Measurements from ENCODE around the gene CYB5A.

The CYB5A gene

DNA sequence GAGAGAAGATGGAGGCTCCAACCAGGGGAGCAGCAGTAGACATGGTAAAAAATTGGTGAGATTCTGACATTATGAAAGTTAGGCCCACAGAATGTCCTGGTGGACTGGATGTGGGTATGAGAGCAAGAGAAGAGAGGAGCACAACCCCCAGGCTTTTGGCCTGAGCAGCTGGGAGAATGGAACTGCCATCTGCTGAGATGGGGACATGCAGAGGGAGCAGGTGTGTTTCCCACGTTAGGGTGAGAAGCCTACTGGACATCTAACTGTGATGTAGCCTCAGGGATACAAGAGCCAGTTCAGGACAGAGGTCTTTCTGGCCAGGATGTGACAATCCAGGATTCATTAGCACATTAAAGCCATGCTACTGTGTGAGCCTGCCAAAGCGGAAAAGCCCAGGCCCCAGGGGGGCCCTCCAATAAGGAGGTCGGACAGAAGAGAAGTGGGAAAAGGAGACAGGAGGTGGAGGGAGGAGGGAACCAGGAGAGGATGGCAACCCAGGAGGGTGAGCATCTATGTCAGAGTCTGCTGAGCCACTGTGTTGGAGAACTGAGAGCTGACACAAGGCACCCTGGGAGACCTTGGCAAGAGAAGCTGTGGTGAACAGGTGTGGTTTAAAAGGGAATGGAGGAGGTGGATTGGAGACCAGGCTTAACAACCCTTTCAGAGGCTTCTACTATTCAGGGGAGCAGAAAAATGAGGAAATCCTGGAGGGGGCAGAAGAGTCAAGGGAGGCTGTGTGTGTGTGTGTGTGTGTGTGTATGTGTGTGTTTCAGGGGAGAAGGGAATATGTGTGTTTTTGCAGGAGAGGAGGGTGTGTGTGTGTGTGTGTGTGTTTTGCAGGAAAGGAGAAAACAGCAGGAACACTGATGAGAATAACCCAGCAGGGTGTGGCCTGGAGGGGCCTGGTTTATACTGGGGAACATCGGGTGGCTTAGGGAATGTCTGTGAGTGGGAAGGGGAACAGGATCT lies 10.5 kb downstream of the CYB5A start:
- TF ChIP-seq CTCF (IDR thresholded peaks at IDR 0.05; ENCODE audit: borderline replicate concordance, control extremely low read depth, extremely low read depth, insufficient read depth, missing control alignments): no peak
- in situ Hi-C loops (cut with MboI; ENCODE audit: low sequenced_read_pairs, unreplicated experiment): no loop called here
- DNase-seq (ENCODE audit: low spot score): no peak

GRCh38 chr18:74278983-74279382 lies 12.8 kb downstream of the CYB5A start:
- in situ Hi-C loops (cut with MboI; ENCODE audit: low sequenced_read_pairs, unreplicated experiment): no loop called here
- no peak for DNase-seq (ENCODE audit: low spot score)
- no peak for TF ChIP-seq CTCF (IDR thresholded peaks at IDR 0.05; ENCODE audit: borderline replicate concordance, control extremely low read depth, extremely low read depth, insufficient read depth, missing control alignments)

DNA sequence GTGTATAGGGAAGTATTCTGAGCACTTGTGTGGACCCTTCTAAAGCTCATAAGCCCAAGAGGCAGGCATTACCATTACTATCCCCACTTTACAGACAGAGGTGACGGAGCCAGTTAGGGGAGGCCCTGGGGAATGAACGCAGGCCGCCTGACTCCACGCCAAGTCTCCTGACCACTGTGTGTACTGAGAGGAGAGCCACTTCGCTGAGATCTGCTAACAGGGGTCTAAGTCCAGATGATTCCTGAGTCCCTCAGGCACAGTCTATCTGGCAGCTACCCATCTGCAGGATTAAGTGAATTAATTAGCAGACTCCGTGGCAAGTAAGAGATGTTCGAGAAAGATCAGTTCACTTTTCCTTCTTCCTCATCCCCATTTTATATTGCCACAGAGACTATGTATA lies 13.7 kb downstream of the CYB5A start:
- no peak for TF ChIP-seq CTCF (IDR thresholded peaks at IDR 0.05; ENCODE audit: borderline replicate concordance, control extremely low read depth, extremely low read depth, insufficient read depth, missing control alignments)

DNA sequence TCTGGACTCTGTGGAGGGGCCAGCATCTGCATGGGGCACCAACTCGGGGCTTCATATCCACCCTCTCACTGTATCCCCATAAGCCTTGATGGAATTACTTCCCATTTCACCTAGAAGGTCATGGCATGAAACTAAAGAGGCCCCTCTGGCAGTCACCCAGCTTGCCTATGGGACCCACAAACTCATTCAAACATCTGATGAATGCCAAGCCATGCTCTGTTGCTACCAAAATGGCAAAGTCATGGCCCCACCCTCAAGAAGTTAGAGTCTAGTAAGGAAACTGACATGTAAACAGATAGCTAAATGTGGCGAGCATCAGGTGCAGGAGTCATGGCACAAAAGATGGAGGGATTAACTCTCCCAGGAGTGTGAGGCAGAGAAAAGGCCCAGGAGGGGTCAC lies 14.5 kb downstream of the CYB5A start:
- no peak for TF ChIP-seq CTCF (IDR thresholded peaks at IDR 0.05; ENCODE audit: borderline replicate concordance, control extremely low read depth, extremely low read depth, insufficient read depth, missing control alignments)
- in situ Hi-C loops (cut with MboI; ENCODE audit: low sequenced_read_pairs, unreplicated experiment): no loop called here
- DNase-seq (ENCODE audit: low spot score): no peak

More for the DNA sequence above, 13.7 kb downstream of the CYB5A start:
- no peak for DNase-seq (ENCODE audit: low spot score)
- in situ Hi-C loops (cut with MboI; ENCODE audit: low sequenced_read_pairs, unreplicated experiment): no loop called here

DNA sequence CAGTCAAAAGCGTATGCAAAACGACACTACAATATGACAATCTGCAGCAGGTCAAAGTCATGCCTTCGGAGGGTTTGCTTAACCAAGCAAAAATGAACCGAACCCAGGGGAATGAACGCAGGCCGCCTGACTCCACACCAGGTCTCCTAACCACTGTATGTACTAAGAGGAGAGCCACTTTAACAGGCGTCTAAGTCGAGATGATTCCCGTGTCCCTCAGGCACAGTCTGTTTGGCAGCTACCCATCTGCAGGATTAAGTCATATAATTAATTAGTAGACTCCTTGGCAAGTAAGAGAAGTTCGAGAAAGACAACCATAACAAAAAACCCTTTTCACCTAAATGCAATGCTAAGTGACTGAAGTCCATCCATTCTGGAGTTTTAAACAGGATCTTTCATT lies 15.2 kb downstream of the CYB5A start:
- no peak for TF ChIP-seq CTCF (IDR thresholded peaks at IDR 0.05; ENCODE audit: borderline replicate concordance, control extremely low read depth, extremely low read depth, insufficient read depth, missing control alignments)

DNA sequence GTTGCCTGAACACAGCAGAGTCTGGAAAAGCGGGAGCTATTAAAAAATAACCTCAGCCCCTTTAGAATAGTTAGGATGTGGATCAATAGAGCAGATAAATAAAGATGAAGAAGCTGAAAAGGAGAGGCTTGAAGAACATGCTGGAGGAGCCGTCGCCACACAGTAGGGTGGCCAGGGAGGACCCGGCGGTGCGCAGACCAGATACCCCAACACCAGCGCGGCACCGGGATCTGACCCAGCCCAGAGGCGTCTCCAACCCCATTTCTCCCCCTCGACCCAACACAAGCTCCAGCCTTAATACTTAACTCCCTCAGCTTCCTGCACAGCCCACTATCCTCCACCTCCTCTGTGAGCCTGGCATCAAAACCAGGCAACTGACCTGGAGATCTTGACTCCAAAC lies 16.0 kb downstream of the CYB5A start:
- in situ Hi-C loops (cut with MboI; ENCODE audit: low sequenced_read_pairs, unreplicated experiment): no loop called here
- DNase-seq (ENCODE audit: low spot score): no peak
- no peak for TF ChIP-seq CTCF (IDR thresholded peaks at IDR 0.05; ENCODE audit: borderline replicate concordance, control extremely low read depth, extremely low read depth, insufficient read depth, missing control alignments)

More for the DNA sequence above, 15.2 kb downstream of the CYB5A start:
- no peak for DNase-seq (ENCODE audit: low spot score)
- in situ Hi-C loops (cut with MboI; ENCODE audit: low sequenced_read_pairs, unreplicated experiment): no loop called here
